Right lung (tissue), 5 donors: ENCODE measurements around the gene PRKCQ. TPM values are rescaled to one million over a fixed set of nuclear protein-coding genes. Genes with fewer than 3 reads are reported as not detected.
"Not testable (repeated sequence)": the region's sequence is repeated elsewhere in the genome, so short reads cannot be mapped to it uniquely, and the experiment has no call there.

Experiments used
- DNase-seq, 2 donors: peaks; one replicate each; pipeline ENCODE4 v3.0.0-alpha.2; 2013
- polyA plus RNA-seq, 5 donors: library from polyadenylated mRNA; unstranded; fragments of 120-200 nt; gene quantifications; one replicate each; pipeline versions ENCODE4 v1.2.1 to v1.2.3, GENCODE V29; 2013; ENCODE audit warnings: inconsistent platforms in 1 of 5, low replicate concordance in 1 of 5; ENCODE audit not compliant: insufficient read length in 5 of 5, insufficient read depth in 1 of 5

PRKCQ gene
- polyA plus RNA-seq, 5 donors: 5.3 to 6.9 (median 6.2) TPM

DNA sequence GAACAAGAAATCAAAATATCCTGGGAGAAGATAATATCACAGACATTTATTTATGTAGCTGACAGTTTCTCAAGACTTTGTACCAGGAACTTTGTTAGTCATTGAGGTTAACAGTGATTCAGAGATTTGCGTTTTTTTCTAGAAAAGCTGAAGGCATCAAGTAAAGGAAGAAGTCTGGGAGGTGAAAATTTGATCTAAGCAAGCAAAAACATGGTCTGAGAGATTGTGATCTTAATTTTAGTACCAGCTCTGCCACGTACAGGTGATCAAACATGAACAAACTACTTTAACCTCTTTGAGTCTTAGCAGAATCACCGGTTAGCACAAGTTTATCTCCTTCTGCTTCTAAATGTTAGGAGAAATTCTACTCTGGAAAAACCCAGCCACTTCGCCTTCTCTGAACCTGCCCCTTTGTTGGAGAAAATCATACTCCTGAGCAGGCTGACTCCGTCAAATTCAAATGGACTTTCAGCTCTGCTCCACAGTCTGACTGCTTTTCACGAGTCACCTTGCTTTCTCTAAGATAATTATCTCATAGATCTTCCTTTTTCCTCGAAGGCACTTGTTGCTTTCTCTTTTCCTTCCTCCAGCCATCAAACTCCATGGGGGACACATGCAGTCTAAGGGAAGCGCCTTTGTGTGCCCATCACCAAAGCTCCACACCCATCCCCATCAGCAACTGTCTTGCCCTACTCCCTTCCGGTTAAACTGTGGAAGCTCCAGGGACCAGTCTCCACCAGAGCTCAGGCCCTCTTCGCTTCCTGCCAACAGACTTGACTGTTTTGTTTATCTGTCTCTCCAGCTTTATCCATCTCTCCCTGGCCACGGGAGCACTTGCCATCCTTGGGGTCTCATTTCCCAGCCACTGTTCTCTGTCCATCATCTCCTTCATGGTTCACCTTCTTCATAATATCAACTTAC, 86.3 kb downstream of the PRKCQ start:
- no peak for DNase-seq

DNA sequence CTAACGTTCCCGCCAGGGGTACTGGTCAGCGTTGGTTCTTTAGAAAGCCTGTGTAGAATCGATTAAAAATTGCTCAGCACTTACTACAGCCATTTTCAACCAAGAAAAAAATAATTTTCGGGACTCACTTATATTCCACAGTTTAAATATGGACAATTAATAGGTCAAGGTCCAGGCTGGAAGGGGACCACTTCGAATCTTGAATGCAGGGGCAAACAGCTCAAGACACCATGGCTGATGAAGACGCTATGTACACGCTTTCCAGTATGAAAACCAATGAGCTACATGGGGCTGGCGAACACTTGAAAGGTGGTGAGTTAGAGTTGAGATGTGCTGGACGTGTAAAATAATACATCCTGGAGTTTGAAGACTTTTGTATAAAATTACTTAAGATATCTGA, 87.2 kb downstream of the PRKCQ start:
- DNase-seq: no peak

DNA sequence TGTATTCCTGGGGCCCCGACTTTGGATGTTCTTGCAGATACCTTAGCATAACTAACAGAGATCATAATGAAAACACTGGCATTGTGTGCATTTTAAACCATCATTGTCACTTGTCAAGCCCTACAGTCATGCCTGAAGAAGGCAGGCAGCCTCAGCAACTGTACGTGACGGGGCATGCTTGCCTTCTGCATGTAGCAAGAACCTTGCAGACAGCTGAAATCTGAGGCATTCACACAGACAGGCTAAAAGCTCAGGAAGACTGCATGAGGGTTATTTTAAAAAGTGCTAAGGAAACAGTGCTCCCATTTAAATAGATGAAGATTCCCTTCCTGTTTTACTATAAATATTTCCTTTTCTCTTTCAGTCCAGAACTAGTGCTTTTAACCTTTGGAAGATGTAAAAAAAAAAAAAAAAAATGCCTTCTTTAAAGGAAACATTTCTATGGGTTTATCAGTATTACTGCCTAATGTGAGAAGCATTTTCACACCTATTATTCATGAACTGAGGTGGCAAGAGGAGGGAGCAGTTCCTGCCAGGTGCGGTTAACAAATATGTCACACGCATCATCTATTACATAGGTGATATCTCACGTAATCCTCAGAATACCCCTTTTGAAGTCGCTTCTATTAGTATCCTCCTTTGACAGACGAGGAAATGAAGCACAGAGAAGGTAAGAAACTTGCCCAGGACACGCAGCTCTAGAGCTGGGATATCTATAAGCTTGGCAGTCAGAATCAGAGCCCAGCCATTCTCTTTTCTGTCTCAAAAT, 88.1 kb downstream of the PRKCQ start:
- DNase-seq: no peak

DNA sequence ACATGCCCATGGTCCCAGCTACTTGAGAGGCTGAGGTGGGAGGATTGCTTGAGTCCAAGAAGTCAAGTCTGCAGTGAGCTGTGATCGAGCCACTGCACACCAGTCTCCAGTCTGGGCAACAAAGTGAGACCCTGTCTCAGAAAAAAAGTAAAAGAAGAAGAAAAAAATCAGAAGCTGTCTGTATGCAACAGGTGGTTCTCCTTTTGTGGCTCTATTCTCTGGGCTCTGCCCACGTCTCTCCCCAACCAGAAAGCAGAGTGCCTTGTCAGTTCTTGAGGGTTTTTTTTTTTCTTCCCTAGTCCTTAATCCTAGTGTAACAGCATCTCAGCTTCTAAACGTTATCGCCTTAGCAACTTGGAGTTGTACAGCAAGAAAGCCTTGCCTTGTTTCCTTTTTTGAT, 89.5 kb downstream of the PRKCQ start:
- DNase-seq: no peak

DNA sequence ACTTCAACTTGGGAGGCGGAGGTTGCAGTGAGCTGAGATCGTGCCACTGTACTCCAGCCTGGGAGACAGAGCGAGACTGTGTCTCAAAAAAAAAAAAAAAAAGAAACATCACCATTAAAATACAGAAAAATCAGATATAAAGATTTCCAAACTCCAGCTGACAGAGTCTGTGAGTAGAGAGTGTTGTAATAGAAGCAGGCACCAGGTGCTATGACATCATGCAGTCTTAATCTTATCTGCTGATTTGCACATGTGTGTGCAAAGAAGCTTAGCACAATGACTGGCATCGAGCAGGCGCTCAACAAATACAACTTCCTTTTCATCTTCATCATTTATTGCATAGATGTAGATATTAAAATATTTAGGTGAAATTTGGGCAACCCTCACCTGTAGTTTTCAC, 92.2 kb downstream of the PRKCQ start:
- no peak for DNase-seq

DNA sequence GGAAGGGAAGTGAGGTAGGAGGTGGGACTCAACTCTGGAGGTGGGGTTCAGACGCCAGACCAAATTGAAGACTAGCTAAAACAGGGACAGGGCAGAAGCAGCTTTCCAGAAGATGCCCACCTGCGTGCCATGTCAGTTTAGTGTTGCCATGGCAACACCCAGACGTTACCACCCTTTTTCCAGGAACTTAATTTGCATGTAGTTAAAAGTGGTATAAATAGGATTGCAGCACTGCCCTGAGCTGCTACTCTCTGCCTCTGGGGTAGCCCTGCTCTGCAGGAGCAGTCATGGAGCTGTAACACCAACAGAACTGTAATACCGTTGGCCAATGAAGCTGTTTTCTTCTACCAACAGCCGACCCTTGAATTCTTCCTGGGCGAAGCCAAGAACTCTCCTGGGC, 93.8 kb downstream of the PRKCQ start:
- no peak for DNase-seq

DNA sequence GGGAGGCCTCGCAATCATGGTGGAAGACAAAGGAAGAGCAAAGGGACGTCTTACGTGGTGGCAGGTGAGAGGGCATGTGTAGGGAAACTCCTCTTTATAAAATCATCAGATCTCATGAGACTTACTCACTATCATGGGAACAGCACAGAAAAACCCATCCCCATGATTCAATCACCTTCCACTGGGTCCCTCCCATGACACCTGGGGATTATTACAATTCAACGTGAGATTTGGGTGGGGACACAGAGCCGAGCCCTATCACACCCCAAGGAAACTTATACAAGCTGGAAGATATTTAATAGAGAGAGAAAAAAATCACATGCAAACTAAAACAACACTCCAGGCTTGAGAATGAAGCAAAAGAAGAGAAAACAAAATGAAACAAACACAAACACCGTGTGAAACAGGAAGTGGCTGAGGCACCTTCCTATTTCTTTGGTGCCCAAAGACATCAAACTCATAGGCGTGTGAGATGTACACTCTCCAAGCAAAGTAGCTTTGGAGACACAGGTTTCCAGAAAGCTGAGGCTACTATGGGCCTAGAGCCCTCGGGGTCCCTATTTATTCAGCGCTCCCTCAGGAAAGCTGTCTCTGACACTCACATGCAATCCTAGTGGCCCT, 97.2 kb downstream of the PRKCQ start:
- DNase-seq: no peak

DNA sequence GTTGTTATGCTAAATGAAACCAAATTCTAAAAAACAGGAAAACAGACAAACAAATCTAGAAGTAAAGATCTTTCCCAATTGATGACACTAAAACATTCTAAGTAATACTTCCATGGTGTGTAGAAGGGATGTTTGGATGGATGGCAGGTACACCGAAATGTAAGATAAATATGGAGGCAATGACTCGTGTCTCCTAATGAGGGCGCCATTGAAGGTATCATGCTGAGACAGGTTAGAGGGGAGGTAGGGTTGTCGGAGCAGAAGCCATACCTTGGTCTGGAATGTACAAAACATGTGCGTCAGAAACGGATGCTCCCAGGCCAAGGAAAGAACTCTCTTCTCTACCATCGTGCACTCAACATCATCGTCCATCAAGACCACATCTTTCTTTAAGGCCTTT, 101.4 kb downstream of the PRKCQ start:
- DNase-seq: no peak

DNA sequence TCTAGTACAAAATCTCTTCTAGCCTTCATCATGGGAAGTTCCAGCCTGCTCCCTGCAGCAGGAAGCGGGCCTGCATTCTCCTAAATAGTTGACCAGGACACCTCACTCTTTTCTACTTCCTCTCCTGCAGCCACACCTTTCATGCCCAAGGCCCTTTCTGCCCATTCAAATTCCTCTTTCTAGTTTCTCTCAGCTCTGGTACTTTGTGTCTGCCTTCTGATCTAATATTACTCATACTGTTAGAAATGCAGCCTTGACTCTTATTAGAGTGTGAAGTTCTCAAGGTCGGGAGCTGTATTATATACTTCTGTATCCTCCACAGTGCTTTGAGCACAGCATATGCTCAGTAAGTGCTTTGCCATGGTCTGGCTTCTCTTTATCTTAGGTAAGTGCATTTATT, 103.1 kb downstream of the PRKCQ start:
- no peak for DNase-seq

DNA sequence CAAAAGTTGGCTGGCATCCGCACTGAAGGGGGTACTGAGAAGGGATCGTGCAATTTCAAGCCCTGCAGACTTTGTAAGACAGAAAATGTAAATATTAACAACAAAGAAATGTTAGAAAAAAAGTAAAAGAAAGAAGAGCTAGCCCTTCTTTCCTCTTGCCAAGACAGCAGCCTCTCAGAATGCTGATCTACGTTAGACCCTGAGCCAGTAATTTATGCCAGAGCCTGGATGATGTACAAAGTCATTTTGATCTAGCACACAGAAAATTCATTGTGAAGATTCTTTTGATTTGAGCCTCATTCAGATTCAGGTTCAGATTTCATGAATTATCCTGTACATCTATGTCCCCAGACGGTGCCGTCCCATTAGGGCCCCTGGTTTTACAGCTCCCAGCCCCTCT, 105.2 kb downstream of the PRKCQ start:
- no peak for DNase-seq

DNA sequence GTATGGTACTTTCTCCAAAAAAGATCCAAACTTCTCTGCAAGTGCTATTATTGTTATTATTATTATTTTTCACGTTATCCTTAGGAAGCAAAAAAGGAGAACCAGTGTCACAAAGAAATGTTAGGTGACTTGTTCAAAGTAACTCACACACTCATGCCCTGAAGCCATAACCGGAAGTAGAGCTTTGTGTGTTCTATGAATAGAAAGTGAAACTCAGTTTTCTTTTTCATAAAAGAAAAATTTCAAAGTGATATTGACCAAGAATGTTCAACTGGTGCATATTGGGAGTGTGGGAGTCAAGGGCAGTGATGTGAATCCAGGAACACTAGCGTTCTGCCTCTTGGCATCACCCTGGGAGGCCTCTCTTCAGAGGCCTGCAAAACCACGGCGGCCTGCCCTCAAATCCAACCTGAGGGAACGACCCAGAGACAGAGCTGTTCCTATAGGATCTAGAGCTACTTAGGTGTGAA, 106.1 kb downstream of the PRKCQ start:
- no peak for DNase-seq

DNA sequence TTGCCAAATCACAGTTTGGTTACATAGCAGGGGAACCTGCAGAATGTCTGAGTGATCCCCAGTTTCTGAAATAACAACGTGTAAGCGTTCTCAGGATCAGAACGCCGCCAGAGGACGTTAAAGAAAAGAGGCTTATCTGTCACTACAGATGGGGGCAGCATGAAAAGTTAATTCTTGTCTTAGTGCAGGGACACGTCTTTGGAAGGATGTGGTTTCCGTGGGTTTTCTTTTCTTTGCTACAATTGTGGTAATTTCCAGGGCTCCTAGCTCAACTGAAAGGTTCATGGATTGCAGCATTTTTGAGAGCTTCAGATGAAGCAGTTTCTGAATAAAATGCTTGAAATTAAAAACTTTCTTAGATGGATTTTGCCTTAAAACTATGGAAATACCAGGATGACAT, 106.6 kb downstream of the PRKCQ start:
- DNase-seq: no peak

DNA sequence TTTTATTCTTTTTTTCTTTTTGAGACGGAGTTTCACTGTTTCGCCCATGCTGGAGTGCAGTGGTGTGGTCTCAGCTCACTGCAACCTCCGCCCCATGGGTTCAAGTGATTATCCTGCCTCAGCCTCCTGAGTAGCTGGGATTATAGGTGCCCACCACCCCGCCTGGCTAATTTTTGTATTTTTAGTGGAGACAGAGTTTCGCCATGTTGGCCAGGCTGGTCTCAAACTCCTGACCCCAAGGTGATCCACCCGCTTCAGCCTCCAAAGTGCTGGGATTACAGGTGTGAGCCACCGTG, 107.4 kb downstream of the PRKCQ start:
- DNase-seq: not testable (repeated sequence)

DNA sequence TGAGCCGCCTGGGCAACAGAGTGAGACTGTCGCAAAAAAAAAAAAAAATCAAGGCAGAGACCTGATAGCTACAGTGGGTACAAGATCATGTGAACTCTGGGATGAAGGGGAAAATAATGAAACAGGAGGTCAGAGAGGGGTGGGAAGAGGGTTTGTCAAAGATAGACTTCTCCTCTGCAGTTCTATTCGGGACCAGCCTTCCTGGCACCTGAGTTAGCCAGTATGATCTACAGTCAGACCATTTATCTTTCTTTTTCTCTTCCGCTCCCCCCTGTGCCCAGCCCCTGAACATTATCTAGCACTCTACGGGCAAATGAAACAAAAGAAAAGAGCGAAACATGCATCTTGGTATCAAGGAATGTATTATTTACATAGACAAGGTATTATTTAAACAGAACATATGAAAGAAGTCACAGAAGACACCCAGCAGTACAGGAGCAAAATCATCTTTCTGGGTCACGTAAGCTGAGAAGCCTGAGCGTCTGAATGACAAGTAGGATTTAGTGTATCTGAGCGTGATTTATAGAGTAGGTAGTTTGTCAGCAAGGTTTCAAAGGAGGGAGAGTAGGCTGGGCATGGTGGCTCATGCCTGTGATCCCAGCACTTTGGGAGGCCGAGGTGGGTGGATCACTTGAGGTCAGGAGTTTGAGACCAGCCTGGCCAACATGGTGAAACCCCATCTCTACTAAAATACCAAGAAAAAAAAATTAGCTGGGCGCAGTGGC, 109.0 kb downstream of the PRKCQ start:
- DNase-seq: no peak

DNA sequence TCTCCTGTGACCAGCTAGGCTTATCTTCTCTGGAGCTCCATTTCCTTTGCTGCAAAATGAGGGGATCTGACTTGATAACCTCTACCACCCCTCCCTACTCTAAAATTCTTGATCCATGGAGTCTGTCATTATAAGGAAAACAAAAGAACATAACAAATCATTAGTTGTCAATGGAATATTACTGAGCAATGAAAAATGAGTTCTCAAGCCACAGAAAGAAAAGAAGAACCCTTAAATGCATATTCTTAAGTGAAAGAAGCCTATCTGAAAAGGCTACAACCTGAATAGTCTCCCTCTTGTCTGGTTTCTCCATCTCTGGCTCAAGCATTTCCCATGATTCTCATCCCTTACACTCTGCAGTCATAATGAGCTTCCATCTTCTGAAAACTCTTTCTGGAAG, 110.4 kb downstream of the PRKCQ start:
- DNase-seq: no peak

DNA sequence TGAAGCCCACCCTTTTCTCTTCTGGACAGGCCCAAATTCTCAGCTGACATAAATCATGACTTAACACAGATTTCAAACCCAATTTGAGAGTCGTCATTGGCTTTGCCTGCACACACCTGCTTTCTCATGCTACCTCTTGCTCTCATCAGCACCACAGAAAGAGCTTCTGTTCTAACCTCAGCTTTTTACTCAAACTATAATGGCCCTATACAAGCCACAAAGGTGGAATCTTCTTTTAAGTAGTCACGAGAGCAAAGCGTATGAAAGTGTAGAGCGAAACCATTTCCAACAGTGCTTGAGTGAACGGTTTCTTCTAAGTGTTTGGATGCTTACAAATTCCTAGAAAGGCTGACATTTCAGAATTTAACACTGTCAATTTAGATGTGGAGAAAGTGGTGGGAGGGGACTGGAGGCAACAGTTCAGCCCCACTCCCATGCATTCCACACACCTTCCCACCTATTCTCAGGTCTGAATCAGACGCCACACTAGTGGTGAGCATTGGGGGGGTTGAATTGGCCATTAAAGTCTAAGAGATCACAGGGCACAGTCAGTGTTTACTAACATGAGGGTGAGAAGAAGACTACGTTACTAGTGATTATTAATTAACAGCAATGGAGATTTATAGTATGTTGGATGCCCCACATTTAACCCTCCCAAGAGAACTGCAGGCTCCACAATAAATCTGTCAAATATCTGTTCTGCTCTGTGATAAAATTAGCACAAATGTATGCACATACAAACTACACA, 114.0 kb downstream of the PRKCQ start:
- DNase-seq: no peak

DNA sequence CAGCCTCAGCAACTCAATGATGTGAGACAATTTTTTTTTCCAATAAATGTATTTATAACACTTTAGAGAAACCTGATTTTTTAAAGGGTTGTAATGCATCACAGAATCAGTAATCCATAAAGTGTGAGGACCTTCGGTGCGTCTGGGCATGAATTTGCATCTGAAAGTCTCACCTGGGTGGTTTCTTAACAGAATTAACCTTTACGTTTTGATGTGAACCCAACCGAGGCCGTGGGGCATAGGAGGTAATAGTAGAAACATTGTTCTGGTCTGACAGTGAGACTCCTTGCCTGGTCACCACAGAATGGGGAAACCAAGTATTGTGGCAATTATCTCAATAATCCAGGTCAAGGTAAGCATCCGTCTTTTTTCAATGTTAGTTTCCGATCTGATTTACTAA, 114.6 kb downstream of the PRKCQ start:
- DNase-seq: no peak

DNA sequence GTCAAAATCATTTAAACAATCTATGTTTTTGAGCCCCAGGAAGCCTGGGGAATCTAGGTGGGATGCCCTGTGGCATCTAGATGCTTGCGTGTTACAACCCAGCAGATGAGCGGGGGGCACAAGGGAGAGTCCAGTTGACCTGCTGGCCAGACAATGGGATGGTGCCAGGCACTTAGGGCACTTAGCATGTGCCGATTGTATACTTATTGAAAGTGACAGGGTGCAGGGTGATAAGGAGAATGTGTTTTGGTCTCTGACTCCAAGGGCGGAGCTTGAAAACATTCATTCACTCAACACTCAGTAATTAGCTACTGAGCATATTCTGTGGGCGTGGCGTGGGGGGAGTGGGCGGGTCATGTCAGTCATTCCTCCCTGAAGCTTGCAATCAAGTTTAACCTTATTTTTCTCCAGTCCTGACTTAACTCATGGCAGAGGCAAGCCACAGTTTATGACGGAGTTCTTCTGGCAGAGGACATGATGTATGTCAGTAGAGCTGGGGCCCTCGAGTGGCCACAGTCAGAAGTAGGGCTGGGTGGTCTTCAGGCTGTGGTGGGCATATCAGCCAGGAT, 115.1 kb downstream of the PRKCQ start:
- DNase-seq: no peak

DNA sequence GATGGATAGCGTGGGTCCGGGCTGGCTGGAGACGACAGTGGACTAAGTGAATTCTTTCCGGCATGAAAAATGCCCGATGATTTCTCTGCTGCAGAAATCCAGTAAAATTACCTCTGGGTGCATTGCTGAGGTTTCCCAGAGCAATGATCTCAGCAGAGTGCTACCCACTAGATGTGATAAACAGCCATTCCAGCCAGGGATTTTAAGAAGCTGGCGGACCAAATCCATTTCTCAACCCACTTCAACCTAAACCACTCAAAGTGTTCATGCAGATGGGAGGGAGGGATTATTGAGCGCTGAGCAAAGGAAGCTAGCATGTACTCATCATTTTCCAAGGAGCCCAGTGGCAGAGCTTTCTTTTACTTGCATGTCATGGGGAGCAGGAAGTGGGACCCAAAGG, 116.7 kb downstream of the PRKCQ start:
- DNase-seq: no peak

DNA sequence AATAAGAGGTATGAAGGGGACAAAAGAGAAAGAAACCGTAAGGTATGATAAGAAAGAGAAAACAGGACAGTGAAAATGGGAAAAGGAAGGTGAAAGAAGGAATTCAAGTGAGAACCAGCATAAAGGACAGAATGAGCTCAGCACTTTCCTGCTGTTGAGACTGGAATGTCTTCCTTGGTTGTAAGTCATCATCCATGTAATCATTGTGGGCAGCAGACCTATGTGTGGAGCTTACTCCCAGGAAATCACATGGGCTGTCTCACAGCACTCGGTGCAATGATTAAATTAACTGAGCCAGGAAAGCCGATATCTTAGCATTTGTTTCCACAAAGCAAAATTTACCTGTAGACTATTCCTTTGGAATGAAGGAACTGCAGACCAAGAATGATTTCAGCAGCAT, 118.1 kb downstream of the PRKCQ start:
- no peak for DNase-seq

DNA sequence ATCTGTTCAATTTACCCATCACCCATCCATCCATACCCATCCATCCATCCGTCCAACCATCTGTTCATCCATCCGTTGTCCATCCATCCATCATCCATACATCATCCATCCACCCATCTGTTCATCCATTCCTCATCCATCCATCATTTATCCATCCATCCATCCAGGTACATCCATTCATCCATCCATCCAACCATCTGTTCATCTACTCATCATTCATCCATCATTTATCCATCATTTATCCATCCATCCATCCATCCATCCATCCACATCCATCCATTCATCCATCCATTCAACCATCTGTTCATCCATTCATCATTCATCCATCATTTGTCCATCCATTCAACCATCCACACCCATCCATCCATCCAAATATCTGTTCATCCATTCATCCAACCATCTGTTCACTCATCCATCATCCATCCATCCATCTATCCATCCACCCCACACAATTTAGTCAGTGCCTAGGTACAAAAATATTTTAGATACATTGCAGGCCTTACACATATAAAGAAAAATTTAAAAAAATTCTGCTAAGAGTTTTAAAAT, 119.1 kb downstream of the PRKCQ start:
- no peak for DNase-seq
